ENCODE results near the gene SDK1. TPM values are rescaled to one million over a fixed set of nuclear protein-coding genes. Genes with fewer than 3 reads are reported as not detected.

The SDK1 gene
- total and polyA plus RNA-seq, 2 of the 8 experiments (the other 6 are each of a cell fraction or from before 2014, with no cell fraction given) = 3.3 to 7.2 TPM

GRCh38 chr7:4173615-4174014, 872.6 kb downstream of the SDK1 start (continued):
- TF ChIP-seq PHF8 (conservative IDR thresholded peaks at IDR 0.05; ENCODE audit: low read depth, low read length) = no peak
- TF ChIP-seq FOSL1 (IDR thresholded peaks at IDR 0.05; ENCODE audit: insufficient read depth, low read depth, low read length) = no peak
- TF ChIP-seq CTCF (IDR thresholded peaks at IDR 0.05; ENCODE audit: control extremely low read depth in 1 of 3, insufficient read depth in 1 of 3, low read depth in 1 of 3, low read length in 3 of 3) = no peak
- TF ChIP-seq CHD1 (IDR thresholded peaks at IDR 0.05; ENCODE audit: low read depth, low read length) = no peak
